GM23248 (cell line): Measurements from ENCODE around the gene LSM12. TPM values are rescaled to one million over a fixed set of nuclear protein-coding genes. Genes with fewer than 3 reads are reported as not detected.

Experiments used
- DNase-seq: peaks from one replicate; pipeline ENCODE4 v3.0.0-alpha.2; 2015
- H2AFZ ChIP-seq: fragments of 200-600 bp; sonication (generic); 2 replicates; pipeline ENCODE4 v1.6.1; 2016; ENCODE audit warnings: antibody characterized with exemption
- H3F3A ChIP-seq: fragments of 200-600 bp; sonication (generic); 2 replicates; pipeline ENCODE4 v1.6.1; 2016; ENCODE audit warnings: mild to moderate bottlenecking, antibody characterized with exemption, mixed run types; ENCODE audit not compliant: insufficient read depth
- H3K27ac ChIP-seq: fragments of 200-600 bp; sonication (generic); 2 replicates; pipeline ENCODE4 v1.5.1; 2016; ENCODE audit warnings: mild to moderate bottlenecking
- H3K27me3 ChIP-seq: fragments of 200-600 bp; sonication (generic); replicated peaks from 2 replicates; pipeline ENCODE4 v1.6.1; 2016; ENCODE audit warnings: mild to moderate bottlenecking; ENCODE audit not compliant: insufficient read depth
- H3K36me3 ChIP-seq: fragments of 200-600 bp; sonication (generic); 2 replicates; pipeline ENCODE4 v1.6.1; 2016; ENCODE audit warnings: low read depth, mild to moderate bottlenecking
- H3K4me1 ChIP-seq: fragments of 200-600 bp; sonication (generic); 2 replicates; pipeline ENCODE4 v1.6.1; 2016; ENCODE audit warnings: mild to moderate bottlenecking; ENCODE audit not compliant: insufficient read depth
- H3K4me2 ChIP-seq: fragments of 200-600 bp; sonication (generic); one replicate; pipeline ENCODE4 v1.6.1; 2016; ENCODE audit warnings: mild to moderate bottlenecking; ENCODE audit not compliant: unreplicated experiment
- H3K4me3 ChIP-seq: fragments of 200-600 bp; sonication (generic); 2 replicates; pipeline ENCODE4 v1.5.1; 2016; ENCODE audit warnings: mild to moderate bottlenecking
- H3K79me2 ChIP-seq: fragments of 200-600 bp; sonication (generic); 2 replicates; pipeline ENCODE4 v1.6.1; 2016; ENCODE audit warnings: mild to moderate bottlenecking; ENCODE audit not compliant: insufficient read depth
- H3K9ac ChIP-seq: fragments of 200-600 bp; sonication (generic); 2 replicates; pipeline ENCODE4 v1.6.1; 2016; ENCODE audit warnings: mild to moderate bottlenecking
- H3K9me2 ChIP-seq: fragments of 200-600 bp; sonication (generic); 2 replicates; pipeline ENCODE4 v1.6.1; 2016; ENCODE audit warnings: mixed run types, mild to moderate bottlenecking, moderate library complexity; ENCODE audit not compliant: insufficient read depth
- H3K9me3 ChIP-seq: fragments of 200-600 bp; sonication (generic); one replicate; pipeline ENCODE4 v1.6.1; 2017; ENCODE audit warnings: low read depth
- H4K20me1 ChIP-seq: fragments of 200-600 bp; sonication (generic); 2 replicates; pipeline ENCODE4 v1.6.0; 2016; ENCODE audit not compliant: insufficient read depth
- EZH2 ChIP-seq: fragments of 200-600 bp; sonication (generic); IDR thresholded peaks from 2 replicates; pipeline ENCODE4 v1.6.1; 2018; ENCODE audit warnings: antibody characterized with exemption, mild to moderate bottlenecking; ENCODE audit not compliant: insufficient read depth, poor library complexity, severe bottlenecking
- EZH2phosphoT487 ChIP-seq: fragments of 200-600 bp; sonication (generic); IDR thresholded peaks from 2 replicates; pipeline ENCODE4 v1.6.1; 2018; ENCODE audit warnings: antibody characterized with exemption, moderate library complexity, mild to moderate bottlenecking, low read depth; ENCODE audit not compliant: insufficient read depth
- WGBS, 2 experiments: methylation state at CpG; one replicate each; pipeline ENCODE4 v1.1.6; 2015 to 2017; ENCODE audit warnings: low lambda C conversion rate in 2 of 2, low coverage in 1 of 2; ENCODE audit errors: missing lambda C conversion rate in 2 of 2; 5-methylcytosine and 5-hydroxymethylcytosine counted together
- in situ Hi-C: fragments of 300-500 bp; cut with MboI; formaldehyde crosslinking; loops from 2 replicates; pipeline ENCODE4 v1.15.0; 2020
- polyA plus RNA-seq: library from polyadenylated mRNA; unstranded; fragments of >200 nt; fragmentation: Nextera tagmentation; extraction: Ambion mirVana; gene quantifications from 2 replicates; pipeline ENCODE4 v1.2.1, GENCODE V29; 2016
- total RNA-seq: library from RNA; depleted of rRNA; stranded (reverse); fragments of >200 nt; shearing (Covaris generic); gene quantifications from 2 replicates; pipeline ENCODE4 v1.2.3, GENCODE V29; 2014

Gene LSM12
- total and polyA plus RNA-seq, 2 experiments from 2014 or later = 36.1 to 122 TPM

DNA sequence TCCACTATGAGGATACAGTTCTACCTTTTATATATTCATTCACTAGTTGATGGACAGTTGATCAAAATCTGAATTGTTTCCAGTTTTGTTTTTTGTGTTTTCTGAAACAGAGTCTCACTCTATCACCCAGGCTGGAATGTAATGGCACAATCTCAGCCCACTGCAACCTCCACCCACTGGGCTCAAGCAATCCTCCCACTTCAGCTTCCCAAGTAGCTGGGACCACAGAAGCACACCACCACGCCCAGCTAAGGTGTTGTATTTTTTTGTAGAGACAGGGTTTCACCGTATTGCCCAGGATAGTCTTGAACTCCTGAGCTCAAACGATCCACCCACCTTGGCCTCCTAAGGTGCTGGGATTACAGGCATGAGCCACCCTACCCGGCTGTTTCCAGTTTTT lies 21.0 kb downstream of the LSM12 start:
- TF ChIP-seq EZH2 (no peak), EZH2phosphoT487 (no peak)
- peaks cover 11% of the 10 kb centered on the region for H4K20me1 ChIP-seq
- DNase-seq = no peak
- H3K9me2 ChIP-seq = no peaks in the 10 kb centered on the region
- H3K27ac ChIP-seq = 0 out of 2 replicates have a peak overlapping the region, but pooled peaks have one; percentile 79
- 94 to 97% methylated on average over 4 of the region's 4 CpGs for WGBS, 2 experiments
- no peaks in the 10 kb centered on the region for H3K27me3 ChIP-seq
- H3F3A ChIP-seq = peaks cover 50% of the 10 kb centered on the region
- peaks cover 27% of the 10 kb centered on the region; the same call in 1 of the 2 replicates for H3K36me3 ChIP-seq
- in situ Hi-C loops = no loop called here
- H3K4me1 ChIP-seq = peaks cover 36% of the 10 kb centered on the region
- H3K4me3 ChIP-seq = no peak overlapping the region
- H3K79me2 ChIP-seq = peaks cover 94% of the 10 kb centered on the region
- no peaks in the 10 kb centered on the region for H3K9me3 ChIP-seq
- no peak overlapping the region for H2AFZ ChIP-seq
- no peak overlapping the region for H3K9ac ChIP-seq
- peak overlapping the region; percentile 4 for H3K4me2 ChIP-seq

DNA sequence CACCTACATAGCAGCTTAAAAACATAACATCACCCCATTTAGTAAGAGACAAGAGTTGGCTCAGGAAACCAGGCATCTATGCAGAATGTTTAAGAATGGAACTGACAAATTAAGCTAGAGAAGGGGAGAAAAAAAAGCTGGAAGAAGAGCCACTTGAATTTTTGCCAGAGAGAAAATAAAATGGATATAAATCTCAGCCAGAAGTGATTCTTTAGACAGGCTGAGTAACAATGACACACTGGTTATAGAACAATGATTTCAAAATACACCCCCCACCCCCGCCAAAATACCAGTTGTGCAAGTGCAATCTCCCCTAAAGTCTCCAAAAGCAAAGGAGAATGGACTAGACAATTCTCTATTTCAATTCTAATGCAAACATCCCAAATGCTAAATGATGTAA lies 22.4 kb downstream of the LSM12 start:
- H3K4me2 ChIP-seq = peak overlapping the region; percentile 60
- peak overlapping the region; percentile 21; the same call in 1 of the 2 replicates for H3K4me3 ChIP-seq
- in situ Hi-C loops = no loop called here
- no peaks in the 10 kb centered on the region for H3K27me3 ChIP-seq
- peak; percentile 85 for DNase-seq
- peaks cover 21% of the 10 kb centered on the region; the same call in 1 of the 2 replicates for H3K36me3 ChIP-seq
- 0 to 6% methylated on average over 1 of the region's 1 CpG for WGBS, 2 experiments
- H3K27ac ChIP-seq = peak overlapping the region; percentile 79
- H2AFZ ChIP-seq = no peak overlapping the region
- H3K9me3 ChIP-seq = no peaks in the 10 kb centered on the region
- peaks cover 60% of the 10 kb centered on the region for H3F3A ChIP-seq
- H3K4me1 ChIP-seq = peaks cover 46% of the 10 kb centered on the region
- no peaks in the 10 kb centered on the region for H3K9me2 ChIP-seq
- peak overlapping the region; percentile 61 for H3K9ac ChIP-seq
- TF ChIP-seq EZH2phosphoT487 = no peak
- no peak for TF ChIP-seq EZH2
- H3K79me2 ChIP-seq = peaks cover 93% of the 10 kb centered on the region
- H4K20me1 ChIP-seq = peaks cover 20% of the 10 kb centered on the region

GRCh38 chr17:44043272-44043696 lies 23.2 kb downstream of the LSM12 start:
- in situ Hi-C loops = no loop called here
- 50 to 53% methylated on average over 4 of the region's 4 CpGs for WGBS, 2 experiments
- Histone ChIP-seq H3K9me2 (no peaks in the 10 kb centered on the region), H3K9me3 (no peaks in the 10 kb centered on the region), H3K79me2 (peaks cover 93% of the 10 kb centered on the region), H3K9ac (peak overlapping the region; percentile 64), H3K4me3 (peak overlapping the region; percentile 19; the same call in 1 of the 2 replicates), H3K27ac (peak overlapping the region; percentile 79), H3K36me3 (peaks cover 21% of the 10 kb centered on the region), H3K4me1 (peaks cover 46% of the 10 kb centered on the region), H3K27me3 (no peaks in the 10 kb centered on the region), H3K4me2 (peak overlapping the region; percentile 60), H3F3A (peaks cover 60% of the 10 kb centered on the region), H2AFZ (no peak overlapping the region), H4K20me1 (peaks cover 20% of the 10 kb centered on the region)
- TF ChIP-seq EZH2 = no peak
- no peak for TF ChIP-seq EZH2phosphoT487
- peak; percentile 83 for DNase-seq

DNA sequence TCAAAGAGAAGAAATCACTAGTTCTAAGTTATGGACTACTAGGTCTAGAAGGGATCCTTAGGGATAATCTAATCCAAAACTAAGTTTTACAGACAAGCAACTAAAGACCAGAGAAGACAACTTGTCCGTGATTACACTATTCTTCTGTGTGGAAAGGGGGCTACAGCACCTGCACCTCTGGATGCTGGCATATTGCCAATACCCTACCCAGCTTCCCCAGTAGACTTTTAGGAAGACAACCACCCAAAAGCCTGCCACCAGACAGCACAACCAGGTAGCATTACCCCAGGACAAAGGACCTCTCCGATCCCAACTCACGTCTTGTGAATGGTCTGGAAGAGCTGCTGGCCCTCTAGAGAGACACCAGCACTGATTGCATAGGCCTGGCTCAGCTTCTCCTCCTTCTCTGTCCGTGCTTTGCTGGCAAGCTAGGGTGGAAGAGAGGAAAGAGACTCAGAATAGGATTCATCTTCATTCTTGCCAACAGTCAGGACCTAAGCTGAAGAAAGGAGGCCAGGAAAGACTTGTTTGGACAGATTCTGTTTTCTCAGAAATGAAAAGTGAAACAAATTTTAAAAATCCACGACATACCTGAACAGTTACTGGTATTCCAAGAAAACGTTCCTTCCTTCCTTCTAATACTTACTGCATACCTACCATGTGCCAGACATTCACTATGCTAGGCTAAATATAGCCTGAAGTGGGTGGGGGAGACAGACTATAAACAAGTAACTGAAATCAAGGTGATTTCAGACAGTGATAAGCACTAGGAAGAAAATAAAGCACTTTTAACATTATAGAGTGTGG lies 26.4 kb downstream of the LSM12 start:
- no peaks in the 10 kb centered on the region for H3K9me2 ChIP-seq
- peak overlapping the region; percentile 65 for H3K27ac ChIP-seq
- H3K4me3 ChIP-seq = no peak overlapping the region
- H3K9ac ChIP-seq = peak overlapping the region; percentile 35
- H3F3A ChIP-seq = peaks cover 48% of the 10 kb centered on the region
- H2AFZ ChIP-seq = no peak overlapping the region
- peaks cover 39% of the 10 kb centered on the region for H3K4me1 ChIP-seq
- in situ Hi-C loops = no loop called here
- H4K20me1 ChIP-seq = peaks cover 15% of the 10 kb centered on the region
- peaks cover 84% of the 10 kb centered on the region for H3K79me2 ChIP-seq
- H3K9me3 ChIP-seq = no peaks in the 10 kb centered on the region
- H3K4me2 ChIP-seq = peak overlapping the region; percentile 28
- peak; percentile 57 for DNase-seq
- TF ChIP-seq EZH2 = no peak
- TF ChIP-seq EZH2phosphoT487 = no peak
- H3K27me3 ChIP-seq = no peaks in the 10 kb centered on the region
- H3K36me3 ChIP-seq = peaks cover 25% of the 10 kb centered on the region
- 63 to 67% methylated on average over 6 of the region's 6 CpGs for WGBS, 2 experiments
